IPS-11a (cell line): ENCODE results near the gene UCKL1.

ENCODE experiments used
- H3K4me3 ChIP-seq: one replicate; pipeline ENCODE4 v1.5.1; 2013; ENCODE audit warnings: low read depth, low read length, control low read depth

Gene UCKL1

GRCh38 chr20:63959699-63960075, 3.5 kb upstream of the UCKL1 start:
- H3K4me3 ChIP-seq, result no peak overlapping the region

GRCh38 chr20:63958964-63959698, 2.9 kb upstream of the UCKL1 start:
- no peak overlapping the region for H3K4me3 ChIP-seq

DNA sequence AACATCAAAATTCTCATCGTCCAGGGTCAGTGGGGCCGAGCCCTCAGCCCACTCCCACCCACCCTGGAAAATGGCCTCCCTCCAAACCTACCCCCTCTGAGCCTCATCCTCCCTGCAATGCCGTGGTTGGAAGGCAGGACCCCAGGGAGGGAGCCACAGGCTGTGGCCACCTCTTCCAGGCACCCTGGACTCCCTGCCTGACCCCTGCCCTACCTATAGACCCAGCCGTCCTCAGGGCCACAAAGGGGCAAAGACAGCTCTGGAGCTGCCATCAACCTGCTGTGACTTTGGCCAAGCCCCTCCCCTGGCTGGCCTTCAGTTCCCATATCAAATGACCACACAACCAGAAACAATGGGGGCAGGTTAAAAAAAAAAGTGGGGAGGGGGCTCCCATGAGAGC, 2.3 kb upstream of the UCKL1 start:
- no peak overlapping the region for H3K4me3 ChIP-seq

GRCh38 chr20:63957690-63958441, 1.6 kb upstream of the UCKL1 start:
- no peak overlapping the region for H3K4me3 ChIP-seq

DNA sequence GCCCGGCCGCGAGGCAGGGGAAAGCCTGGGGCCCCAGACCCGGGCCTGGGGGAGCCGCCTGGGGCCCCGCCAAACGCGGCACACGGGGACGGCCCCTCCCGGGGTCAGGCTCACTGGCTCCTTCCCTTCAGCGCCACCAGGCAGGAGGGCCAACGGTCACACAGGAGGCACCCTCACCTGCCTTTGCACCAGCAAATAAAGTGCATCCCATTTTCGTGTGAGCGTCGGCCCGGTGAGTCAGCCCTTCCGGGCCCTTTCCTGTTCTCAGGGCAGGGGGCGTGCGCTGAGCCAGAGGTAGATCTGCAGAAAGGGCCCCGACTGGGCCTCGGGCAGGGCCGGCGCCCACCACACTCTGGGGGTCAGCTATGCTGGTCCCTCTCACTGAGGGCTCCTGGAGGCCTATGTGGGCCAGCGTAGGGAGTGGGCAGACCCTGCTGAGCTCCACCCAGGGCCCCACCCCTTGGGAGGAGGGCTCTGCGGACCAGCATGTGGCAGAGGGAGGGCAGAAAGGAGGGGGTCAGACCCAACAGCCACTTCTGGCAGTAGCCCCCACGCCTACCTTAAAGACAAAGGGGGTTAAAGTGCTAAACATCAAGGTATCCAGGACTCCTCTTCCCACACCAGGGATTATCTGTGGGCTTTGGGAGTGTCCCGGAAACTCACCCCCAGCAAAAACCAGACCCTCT, 931 bp upstream of the UCKL1 start:
- H3K4me3 ChIP-seq, result peak overlapping the region; percentile 56

DNA sequence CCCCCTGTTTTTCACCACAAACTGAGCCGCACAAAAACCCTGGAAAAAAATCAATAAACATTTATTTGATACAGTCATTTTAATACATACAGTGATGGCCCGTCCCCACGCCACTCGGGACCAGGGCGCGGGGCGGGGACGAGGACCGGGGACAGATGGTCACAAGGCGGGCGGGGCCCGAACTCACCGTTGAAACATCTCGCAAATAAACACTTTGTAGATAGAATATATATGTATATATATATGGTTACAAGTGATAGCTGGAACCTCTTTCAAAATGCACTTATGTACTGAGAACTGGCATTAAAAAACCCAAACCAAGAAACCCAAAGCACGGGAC, 418 bp upstream of the UCKL1 start:
- H3K4me3 ChIP-seq, result peak overlapping the region; percentile 56

DNA sequence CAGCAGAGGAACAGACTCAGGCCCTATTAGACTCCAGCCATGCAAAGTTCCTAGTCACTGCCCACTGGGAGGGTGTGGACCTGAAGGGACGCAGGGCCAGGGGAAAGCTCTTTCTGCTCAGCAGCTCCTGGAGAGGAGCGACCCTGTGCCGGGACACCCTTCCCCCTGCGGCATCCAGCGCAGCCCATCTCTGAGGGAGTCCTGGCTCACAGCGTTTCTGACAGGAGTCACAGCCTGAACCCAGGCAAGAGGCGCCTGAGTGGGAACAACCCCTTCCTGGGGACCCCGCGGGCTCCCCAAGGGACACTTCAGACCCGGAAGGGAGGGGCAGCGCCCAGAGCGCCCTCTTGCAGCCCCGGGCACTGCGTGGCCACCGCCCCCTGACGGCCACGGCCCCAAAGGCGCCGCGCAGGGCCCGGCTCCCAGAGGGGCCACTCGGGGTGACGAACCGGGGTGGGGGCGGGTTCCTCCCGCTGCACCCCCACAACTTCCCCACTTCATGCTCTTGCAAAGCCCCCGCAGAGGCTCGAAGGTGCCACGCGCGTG, 862 bp downstream of the UCKL1 start:
- H3K4me3 ChIP-seq, result peak overlapping the region; percentile 92

GRCh38 chr20:63953764-63954429, 2.3 kb downstream of the UCKL1 start:
- H3K4me3 ChIP-seq, result no peak overlapping the region

- no peak overlapping the region for H3K4me3 ChIP-seq
These were observed 3.4 kb downstream of the UCKL1 start for GRCh38 chr20:63952769-63953168.

DNA sequence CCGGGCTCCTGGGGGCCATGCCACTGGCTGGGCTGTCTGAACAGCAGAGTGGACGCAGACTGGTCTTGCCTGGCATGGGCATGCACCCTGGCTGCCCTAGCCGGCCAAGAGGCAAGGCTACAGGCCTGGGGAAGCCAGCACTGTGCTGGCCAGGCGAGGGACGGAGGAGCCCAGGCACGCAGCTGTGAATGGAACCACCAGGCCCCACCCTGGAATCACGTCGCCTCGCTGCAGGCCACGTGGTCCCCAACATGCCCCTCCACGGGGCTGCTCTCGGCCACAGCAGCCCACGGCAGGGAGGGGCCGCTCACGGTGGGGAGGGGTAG, 4.0 kb downstream of the UCKL1 start:
- no peak overlapping the region for H3K4me3 ChIP-seq

DNA sequence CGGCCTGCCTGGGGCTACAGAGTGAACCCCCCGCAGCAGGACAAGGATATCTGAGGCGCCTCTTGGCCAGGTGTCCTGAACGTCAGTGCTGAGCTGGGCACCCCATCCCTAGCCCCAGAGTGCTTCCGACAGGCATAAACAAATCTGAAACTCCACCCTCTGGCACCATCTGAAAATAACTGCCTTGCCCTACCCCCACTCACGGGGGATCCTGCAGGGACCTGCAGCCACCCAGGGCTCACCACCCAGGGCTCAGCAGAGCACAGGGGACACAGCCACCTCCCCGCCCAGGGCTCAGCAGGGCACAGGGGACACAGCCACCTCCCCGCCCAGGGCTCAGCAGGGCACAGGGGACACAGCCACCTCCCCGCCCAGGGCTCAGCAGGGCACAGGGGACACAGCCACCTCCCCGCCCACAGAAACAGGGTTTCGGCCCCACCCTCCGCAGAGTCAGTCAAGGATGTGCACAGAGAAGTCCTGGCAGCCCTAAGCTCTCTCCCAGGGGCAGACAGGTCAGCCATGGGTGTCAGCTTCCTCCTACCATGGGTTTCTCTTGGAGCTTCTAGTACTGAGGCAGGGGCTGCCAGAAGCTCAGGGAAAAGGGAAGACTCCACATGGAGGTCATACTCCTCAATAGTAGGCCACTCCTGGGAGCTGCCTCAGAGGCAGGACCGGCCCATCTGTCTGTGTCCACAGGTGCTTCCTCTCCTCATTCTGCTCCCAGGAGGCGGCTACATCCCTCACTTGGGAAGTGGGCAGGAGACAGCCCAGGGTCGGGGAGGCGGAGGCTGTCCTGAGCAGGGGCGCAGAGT, 4.6 kb downstream of the UCKL1 start:
- no peak overlapping the region for H3K4me3 ChIP-seq

- H3K4me3 ChIP-seq, result no peak overlapping the region
These were observed 5.4 kb downstream of the UCKL1 start for GRCh38 chr20:63950701-63951397.

- no peak overlapping the region for H3K4me3 ChIP-seq
These were observed 8.4 kb downstream of the UCKL1 start for GRCh38 chr20:63947638-63948456.

DNA sequence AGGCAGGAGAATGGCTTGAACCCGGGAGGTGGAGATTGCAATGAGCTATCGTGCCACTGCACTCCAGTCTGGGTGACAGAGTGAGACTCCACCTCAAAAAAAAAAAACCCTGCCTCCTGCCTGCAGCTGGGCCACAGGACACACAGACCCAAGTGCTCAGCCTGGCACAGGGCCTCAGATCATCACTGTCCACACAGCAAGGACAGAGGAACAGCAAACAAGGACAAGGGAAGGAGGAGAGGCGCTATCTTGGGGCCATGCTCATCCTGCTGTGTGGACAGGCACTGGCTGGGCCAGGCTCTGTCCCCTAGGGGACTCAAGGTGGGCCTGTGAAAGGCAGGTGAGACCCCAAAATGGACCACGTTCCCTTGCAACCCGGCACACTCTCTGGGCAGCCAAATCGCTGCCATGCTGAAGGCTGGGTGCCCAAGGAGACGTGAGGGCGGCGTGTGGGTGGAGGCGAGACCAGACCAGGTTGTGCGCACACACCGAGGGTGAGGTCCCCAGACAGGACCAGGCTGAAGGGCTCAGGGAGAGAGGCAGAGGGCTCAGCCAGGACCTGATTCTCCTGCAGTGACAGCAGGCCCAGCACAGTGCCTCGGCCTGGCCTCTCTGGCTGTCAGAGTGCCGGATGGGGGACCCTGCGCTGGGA, 9.1 kb downstream of the UCKL1 start:
- no peak overlapping the region for H3K4me3 ChIP-seq

GRCh38 chr20:63945921-63946920, 10.0 kb downstream of the UCKL1 start:
- no peak overlapping the region for H3K4me3 ChIP-seq

DNA sequence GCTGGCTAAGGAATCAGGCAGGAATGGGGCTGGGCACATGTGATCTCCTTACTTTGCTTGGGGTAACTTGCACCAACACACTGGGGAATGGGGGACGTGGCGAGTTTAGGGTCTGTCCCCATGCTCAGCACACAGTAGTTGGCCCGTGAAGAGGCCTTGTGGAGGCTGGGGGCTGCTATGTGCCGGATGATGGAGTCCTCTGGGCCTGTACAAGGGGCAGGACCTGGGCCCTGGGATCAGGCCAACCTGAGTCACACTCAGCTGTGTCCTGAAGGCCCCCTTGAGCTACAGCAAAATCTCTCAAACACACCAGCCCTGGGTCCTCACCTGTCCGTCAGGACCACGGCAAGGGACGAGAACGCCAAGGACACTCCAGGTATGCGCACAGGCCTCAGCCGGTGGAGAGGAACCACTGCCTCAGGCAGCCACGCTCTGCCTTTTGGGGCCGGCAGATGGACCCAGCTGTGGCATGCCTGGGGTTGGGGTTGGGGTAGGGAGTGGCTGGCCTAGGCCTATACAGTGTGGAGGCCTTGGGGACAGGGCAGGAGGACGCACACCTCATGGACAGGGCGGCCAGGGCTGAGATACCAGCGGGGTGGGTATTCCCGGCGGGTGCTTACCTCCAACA, 11.1 kb downstream of the UCKL1 start:
- H3K4me3 ChIP-seq, result no peak overlapping the region
